ENCODE measurements around the gene ASXL1. TPM values are rescaled to one million over a fixed set of nuclear protein-coding genes. Genes with fewer than 3 reads are reported as not detected.
A peak's percentile ranks its signal among the peaks of the same experiment; 100 is the strongest.

ASXL1 gene
- polyA plus RNA-seq, 12 donors = 30.9 to 63.5 (median 37.7) TPM; not detected in 1

- no peak for DNase-seq
Observed at GRCh38 chr20:32477594-32478512, 119.7 kb downstream of the ASXL1 start.

- no peak for DNase-seq
Observed at GRCh38 chr20:32478576-32478975, 120.4 kb downstream of the ASXL1 start.

GRCh38 chr20:32479012-32479411 lies 120.9 kb downstream of the ASXL1 start:
- no peak for DNase-seq

GRCh38 chr20:32479697-32480171 lies 121.6 kb downstream of the ASXL1 start:
- no peak for DNase-seq

GRCh38 chr20:32480371-32481241 lies 122.5 kb downstream of the ASXL1 start:
- no peak for DNase-seq

GRCh38 chr20:32481311-32482142 lies 123.4 kb downstream of the ASXL1 start:
- DNase-seq = no peak

GRCh38 chr20:32482143-32482441 lies 124.0 kb downstream of the ASXL1 start:
- DNase-seq = no peak

GRCh38 chr20:32482442-32483261 lies 124.5 kb downstream of the ASXL1 start:
- no peak for DNase-seq

GRCh38 chr20:32483351-32484224 lies 125.5 kb downstream of the ASXL1 start:
- DNase-seq = peak; percentile 59

- no peak for DNase-seq
Observed at GRCh38 chr20:32484225-32484957, 126.3 kb downstream of the ASXL1 start.

GRCh38 chr20:32484958-32485769 lies 127.0 kb downstream of the ASXL1 start:
- peak; percentile 86 for DNase-seq

GRCh38 chr20:32485770-32486478 lies 127.8 kb downstream of the ASXL1 start:
- no peak for DNase-seq

GRCh38 chr20:32487381-32487780 lies 129.2 kb downstream of the ASXL1 start:
- no peak for DNase-seq

- no peak for DNase-seq
Observed at GRCh38 chr20:32488066-32488838, 130.1 kb downstream of the ASXL1 start.

Data from muscle of arm (tissue), 12 donors.